Activated T-helper 9 cell treated with anti-CD3 and anti-CD28 coated beads, Interleukin-2, amount 50 U/mL, for 16 hours (primary cell): ENCODE measurements around the gene CYB5RL.
"Not testable (repeated sequence)": the region's sequence is repeated elsewhere in the genome, so short reads cannot be mapped to it uniquely, and the experiment has no call there.

ENCODE experiments used
- DNase-seq: peaks from one replicate; pipeline ENCODE4 v3.0.0-alpha.2; 2020; ENCODE audit warnings: low read depth

CYB5RL gene

GRCh38 chr1:54225986-54226559 lies 26.2 kb upstream of the CYB5RL start:
- DNase-seq, result no peak

DNA sequence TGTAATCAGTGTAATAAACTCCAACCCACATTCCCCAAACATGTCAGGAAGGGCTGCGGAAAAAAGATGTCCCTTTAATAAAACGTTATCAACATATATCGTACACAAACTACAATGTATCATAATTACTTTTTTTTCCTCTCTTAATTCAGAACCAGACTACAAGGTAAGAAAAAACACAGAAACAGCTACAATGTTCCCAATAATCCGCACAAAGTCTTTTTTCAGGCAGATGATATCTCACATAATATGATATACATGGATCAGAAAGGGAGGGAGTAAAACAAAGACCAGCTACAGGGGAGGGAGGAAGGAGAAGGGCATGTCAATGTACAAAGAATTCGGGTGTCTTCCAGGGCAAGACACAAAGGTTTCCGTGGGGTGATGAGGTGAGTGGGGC lies 25.5 kb upstream of the CYB5RL start:
- DNase-seq, result no peak

GRCh38 chr1:54224233-54224632 lies 24.4 kb upstream of the CYB5RL start:
- DNase-seq, result no peak

DNA sequence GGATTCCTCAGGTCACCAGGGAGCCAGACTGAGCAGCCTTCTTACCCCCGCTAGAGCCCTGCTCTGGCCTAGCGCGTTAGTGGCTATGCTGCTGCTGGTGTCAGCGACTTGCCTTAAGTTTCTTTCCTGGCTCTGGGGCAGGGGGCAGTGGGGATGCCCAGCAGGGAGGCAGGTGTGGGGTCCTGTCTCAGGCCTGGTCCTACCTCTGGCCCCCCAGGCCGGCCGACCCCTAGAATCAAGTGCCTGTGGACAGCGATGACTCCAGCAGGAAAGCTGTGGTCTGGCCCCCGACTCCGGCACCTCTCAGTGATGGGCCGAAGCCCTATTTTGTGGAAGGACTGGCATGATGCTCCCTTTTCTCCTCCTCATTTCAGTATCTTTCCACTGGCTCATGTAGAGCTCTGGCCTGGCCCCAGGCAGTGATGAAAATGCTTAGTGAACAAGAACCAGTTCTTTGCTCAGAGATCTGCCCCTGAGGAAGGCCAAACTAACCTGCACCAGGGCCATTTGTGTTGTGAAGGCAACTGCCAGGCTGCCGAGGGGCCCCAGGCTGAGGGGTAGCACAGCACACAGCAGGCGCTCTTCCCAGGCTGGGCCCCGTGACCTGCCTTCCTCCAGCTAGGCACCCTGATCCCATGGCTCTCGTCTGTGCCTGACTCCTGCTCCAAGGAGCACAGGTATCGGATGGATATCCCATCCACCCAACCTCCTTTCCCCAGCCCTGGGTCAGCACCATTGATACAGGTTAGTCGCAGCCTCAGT lies 23.8 kb upstream of the CYB5RL start:
- DNase-seq, result no peak

DNA sequence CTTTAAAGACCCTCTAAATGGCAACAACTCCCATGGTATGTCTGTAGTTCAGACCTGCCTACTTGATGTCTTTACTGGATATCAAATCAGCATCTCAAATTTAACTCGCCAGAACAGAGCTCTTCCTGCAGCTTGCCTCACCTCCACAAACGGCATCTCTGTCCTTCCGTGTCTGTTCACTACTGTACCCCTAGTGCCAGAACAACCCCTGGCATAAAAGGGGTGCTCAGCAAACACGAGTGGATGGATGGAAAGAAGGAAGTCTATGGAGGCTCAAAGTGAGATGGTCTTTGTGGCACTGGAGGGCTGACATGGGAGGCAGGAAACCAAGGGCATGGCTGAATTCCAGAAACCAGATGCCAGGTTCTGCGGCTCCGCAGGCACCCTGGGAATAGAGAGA lies 22.9 kb upstream of the CYB5RL start:
- no peak for DNase-seq

DNA sequence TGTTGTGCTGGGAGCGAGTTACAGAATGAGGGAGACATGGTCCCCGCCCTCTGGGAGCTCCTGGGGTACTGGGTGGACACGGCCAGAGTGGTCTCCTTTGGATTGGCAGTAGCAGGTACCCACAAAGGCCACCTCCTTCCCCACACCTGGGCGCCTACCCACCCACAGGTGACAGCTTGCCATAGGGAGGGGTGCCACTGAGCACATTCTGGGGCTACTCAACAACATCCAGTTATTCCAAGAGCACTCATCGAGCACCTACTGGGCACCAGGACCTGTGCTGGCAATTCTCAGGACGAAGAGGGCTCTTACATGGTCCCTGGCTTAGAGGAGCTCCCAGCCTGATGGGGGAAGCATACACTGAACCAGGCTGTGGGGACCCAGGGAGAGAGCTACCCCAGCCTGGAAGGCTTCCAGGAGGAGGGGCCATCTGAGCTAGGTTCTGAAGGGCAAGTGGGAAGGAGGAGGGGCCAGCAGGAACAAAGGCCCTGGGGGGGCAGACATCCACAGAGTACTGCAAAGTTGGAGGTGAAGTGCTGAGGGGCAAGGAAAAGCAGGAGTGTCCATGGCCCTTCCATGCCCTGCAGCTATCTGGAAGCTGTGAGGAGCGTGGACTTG lies 22.1 kb upstream of the CYB5RL start:
- no peak for DNase-seq

- DNase-seq, result no peak
These were observed 21.4 kb upstream of the CYB5RL start for GRCh38 chr1:54221113-54221834.

DNA sequence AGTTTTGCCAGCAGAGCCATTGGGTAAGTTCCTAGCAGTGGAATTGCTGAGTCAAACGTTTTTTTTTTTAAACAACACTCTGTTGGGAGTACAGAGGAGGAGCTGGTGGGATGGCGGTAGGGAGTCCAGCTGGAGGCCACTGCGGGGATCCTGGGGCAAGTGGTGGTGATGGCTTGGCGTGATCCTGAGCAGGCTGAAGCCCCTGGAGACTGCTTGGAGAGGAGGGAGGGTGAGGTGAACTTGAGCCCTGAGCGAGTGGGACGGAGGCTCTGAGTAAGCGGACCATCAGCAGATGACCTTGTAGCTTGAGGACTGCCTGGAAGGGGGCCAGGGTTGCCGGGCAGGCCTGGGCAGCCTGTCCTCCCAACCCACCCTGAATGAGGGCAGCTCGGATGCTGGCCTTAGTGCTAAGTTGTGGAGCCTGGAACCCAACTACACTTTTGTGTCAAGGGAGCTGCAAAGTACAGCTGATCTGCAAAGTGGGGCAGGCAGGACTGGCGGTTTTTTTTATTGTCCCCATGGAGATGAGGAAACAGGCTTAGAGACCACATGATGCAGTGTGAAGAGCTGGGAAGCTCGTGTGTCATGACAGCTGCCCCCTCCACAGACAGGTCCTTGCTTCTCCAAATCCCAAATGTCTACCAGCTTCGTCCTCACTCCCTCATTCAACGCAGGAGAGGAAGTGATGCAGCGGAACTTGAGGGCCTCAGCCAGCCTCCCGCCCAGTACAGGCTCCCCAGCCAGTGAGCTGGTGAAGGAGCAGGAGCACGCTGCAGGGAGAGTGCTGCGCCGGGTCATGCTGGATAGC lies 20.4 kb upstream of the CYB5RL start:
- DNase-seq, result no peak

DNA sequence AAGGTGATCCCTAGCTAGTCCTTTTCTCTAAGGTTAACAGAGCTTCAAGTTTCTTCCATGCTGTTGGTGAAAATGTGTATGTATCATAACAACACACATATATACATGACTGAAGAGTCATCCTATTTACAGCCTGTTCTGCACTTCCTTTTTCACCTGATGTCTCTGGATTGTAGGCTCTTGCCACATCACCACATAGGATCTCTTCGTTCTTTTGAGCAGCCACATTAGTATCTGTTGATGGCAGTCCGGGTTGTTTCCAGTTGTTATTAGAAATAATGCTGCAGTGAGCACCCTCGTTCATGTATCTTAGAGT lies 19.8 kb upstream of the CYB5RL start:
- no peak for DNase-seq

GRCh38 chr1:54218883-54219687 lies 19.3 kb upstream of the CYB5RL start:
- no peak for DNase-seq

- DNase-seq, result no peak
These were observed 15.7 kb upstream of the CYB5RL start for GRCh38 chr1:54215523-54215922.

GRCh38 chr1:54212872-54213271 lies 13.0 kb upstream of the CYB5RL start:
- no peak for DNase-seq

DNA sequence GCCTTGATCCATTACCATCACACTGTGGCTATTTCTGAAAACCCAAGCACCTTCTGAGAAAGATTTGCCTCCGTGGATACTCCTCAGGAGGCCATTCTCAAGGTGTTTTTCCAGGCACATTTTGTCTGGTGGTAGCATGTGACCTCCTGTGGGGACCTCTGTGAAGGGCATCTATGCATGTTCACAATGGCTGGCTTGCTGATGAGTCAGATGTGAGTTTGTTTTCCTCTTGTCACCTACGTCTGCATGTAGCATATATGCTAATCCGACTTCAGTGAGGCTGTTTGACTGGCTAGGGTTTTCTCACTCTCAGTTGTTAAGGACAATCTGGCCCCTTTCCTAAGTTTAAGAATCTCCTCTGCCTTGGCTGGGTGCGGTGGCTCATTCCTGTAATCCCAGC lies 8.1 kb upstream of the CYB5RL start:
- DNase-seq, result not testable (repeated sequence)

GRCh38 chr1:54207287-54207686 lies 7.5 kb upstream of the CYB5RL start:
- no peak for DNase-seq

GRCh38 chr1:54204199-54204598 lies 4.4 kb upstream of the CYB5RL start:
- DNase-seq, result no peak

DNA sequence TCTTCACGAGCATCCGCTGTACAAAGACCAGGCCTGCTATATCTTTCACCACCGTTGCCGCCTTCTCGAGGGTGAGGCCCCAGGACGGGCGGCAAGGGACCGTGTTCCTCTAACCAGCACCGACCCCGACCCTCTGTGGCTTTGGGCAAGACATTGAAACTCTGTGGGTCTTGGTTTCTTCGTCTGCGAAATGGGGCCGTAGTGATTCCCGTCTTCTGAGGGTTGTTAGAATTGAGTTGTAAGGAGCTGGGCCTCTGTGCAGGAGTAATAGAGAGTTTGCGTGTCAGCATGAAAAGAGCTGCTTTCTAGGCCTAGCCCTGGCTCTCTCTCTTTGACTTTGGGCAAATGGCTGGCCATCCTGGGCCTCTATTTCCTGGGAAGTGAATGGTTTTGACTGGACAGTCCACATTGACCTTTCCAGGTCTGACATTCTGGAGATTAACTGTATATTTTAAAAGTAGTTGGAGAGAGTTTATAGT lies 728 bp upstream of the CYB5RL start:
- DNase-seq, result no peak

DNA sequence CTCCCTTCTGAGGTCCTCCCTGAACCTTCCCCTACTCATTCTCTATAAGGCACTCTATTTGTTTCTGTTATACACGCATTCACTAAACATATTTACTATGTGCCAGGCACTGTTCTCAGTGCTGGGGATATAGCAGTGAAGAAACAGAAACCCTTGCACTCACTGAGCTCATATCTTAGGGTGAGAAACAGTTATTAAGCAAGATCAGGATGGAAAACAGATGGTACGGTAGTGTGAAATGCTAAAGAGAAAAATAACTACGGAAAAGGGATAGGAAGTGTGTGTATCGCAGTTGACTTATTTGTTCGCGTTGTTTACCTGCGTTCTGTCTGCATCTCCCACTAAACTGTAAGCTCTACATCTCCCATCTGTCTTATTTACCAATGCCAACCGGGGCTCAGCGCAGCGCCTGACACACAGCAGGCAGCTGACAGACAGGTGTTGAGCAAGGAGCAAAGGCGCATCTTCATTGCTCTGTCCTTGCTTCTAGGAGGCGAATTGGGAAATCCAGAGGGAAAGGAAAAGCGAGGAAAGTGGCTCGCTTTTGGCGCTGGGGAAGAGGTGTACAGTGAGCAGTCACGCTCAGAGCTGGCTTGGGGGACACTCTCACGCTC lies 572 bp downstream of the CYB5RL start:
- no peak for DNase-seq

DNA sequence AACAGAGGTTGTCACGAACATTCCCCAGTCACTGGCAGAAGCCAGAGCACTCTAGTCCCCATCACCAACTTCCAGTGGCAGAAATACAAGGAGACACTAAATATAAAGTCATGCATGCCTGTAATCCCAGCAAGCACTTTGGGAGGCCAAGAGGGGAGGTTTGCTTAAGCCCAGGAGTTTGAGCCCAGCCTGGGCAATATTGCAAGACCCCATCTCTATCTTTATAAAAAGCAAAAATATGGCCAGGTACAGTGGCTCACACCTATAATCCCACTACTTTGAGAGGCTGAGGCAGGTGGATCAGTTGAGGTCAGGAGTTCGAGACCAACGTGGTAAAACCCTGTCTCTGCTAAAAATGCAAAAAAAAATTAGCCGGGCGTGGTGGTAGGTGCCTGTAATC lies 6.4 kb downstream of the CYB5RL start:
- DNase-seq, result no peak

- no peak for DNase-seq
These were observed 8.3 kb downstream of the CYB5RL start for GRCh38 chr1:54191525-54191924.

GRCh38 chr1:54190526-54190925 lies 9.3 kb downstream of the CYB5RL start:
- no peak for DNase-seq

DNA sequence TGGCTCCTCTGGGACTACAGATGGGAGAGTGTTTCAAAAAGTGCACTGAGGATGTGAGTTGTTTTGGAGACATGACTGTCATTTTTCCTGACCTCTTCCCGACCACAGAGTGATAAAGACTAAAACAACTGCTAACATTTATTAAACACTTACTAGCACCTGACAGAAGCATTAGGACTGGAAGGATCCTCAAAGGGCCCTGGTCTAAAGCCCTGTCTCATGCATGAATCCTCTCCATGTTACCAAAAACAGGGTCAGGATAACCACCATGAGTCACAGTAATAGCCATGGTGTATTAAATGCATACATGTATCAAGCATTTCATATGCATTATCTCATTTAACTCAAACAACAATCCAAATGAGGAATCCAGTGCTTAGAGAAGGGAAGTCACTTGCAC lies 11.5 kb downstream of the CYB5RL start:
- DNase-seq, result no peak
